Small intestine (tissue), 7 donors: ENCODE measurements around the gene UNC79. TPM values are rescaled to one million over a fixed set of nuclear protein-coding genes. Genes with fewer than 3 reads are reported as not detected.
"Not testable (repeated sequence)": the region's sequence is repeated elsewhere in the genome, so short reads cannot be mapped to it uniquely, and the experiment has no call there.

ENCODE experiments used
- DNase-seq, 2 donors: peaks; one replicate each; pipeline versions ENCODE4 v3.0.0 to v3.0.0-alpha.2; 2013
- FAIRE-seq: peaks from 2 replicates; lab custom pipeline; 2012; peaks lifted over from hg19 to GRCh38; lab: Jason Lieb, UNC
- H3K27ac ChIP-seq, 3 donors: one replicate each; pipeline ENCODE4 v1.5.1; 2013; ENCODE audit warnings: low read length in 2 of 3, mild to moderate bottlenecking in 2 of 3, control low read depth in 1 of 3, inconsistent platforms in 1 of 3, low read depth in 1 of 3, moderate library complexity in 1 of 3
- H3K27me3 ChIP-seq, 3 donors: one replicate each; pipeline ENCODE4 v1.6.1; 2013; ENCODE audit warnings: low read length in 3 of 3, inconsistent platforms in 1 of 3; ENCODE audit not compliant: control insufficient read depth in 3 of 3, insufficient read depth in 3 of 3
- H3K36me3 ChIP-seq, 3 donors: one replicate each; pipeline ENCODE4 v1.6.1; 2013; ENCODE audit warnings: low read length in 3 of 3, inconsistent platforms in 1 of 3, low read depth in 1 of 3, mild to moderate bottlenecking in 1 of 3, moderate library complexity in 1 of 3; ENCODE audit not compliant: control insufficient read depth in 3 of 3, insufficient read depth in 2 of 3
- H3K4me1 ChIP-seq, 3 donors: one replicate each; pipeline ENCODE4 v1.6.1; 2013; ENCODE audit warnings: low read length in 2 of 3, inconsistent platforms in 1 of 3, low read depth in 1 of 3, mild to moderate bottlenecking in 1 of 3, moderate library complexity in 1 of 3; ENCODE audit not compliant: control insufficient read depth in 3 of 3, insufficient read depth in 2 of 3
- H3K4me3 ChIP-seq, 3 donors: one replicate each; pipeline ENCODE4 v1.5.1; 2013; ENCODE audit warnings: low read length in 3 of 3, control low read depth in 1 of 3, inconsistent platforms in 1 of 3, low read depth in 1 of 3, mild to moderate bottlenecking in 1 of 3, moderate library complexity in 1 of 3
- H3K9me3 ChIP-seq, 2 donors: one replicate each; pipeline ENCODE4 v1.6.1; 2013; ENCODE audit warnings: low read depth in 1 of 2, low read length in 1 of 2; ENCODE audit not compliant: control insufficient read depth in 2 of 2, insufficient read depth in 1 of 2
- WGBS, 3 donors: extraction: QIAGEN DNeasy Blood & Tissue Kit; methylation state at CpG; one replicate each; pipeline ENCODE4 v1.1.7; 2013; 5-methylcytosine and 5-hydroxymethylcytosine counted together
- polyA plus RNA-seq, 4 donors: library from polyadenylated mRNA; stranded (reverse) in 3 of 4; unstranded in 1 of 4; fragments of 200-250 nt in 3 of 4; fragments of 120-200 nt in 1 of 4; gene quantifications; one replicate each; pipeline versions ENCODE4 v1.2.1 to v1.2.3, GENCODE V29; 2013
- donor health status: healthy with polysubstance abuse.
- donor health status: control.
- donor health status: control.
- donor health status: Bipolar disorder and iron deficiency.
- donor health status: healthy.

UNC79 gene
- polyA plus RNA-seq, 4 donors: 0.18 to 0.41 TPM; not detected in 2

GRCh38 chr14:93475471-93475870 lies 44.7 kb downstream of the UNC79 start:
- no peak overlapping the region for H3K4me3 ChIP-seq
- DNase-seq (no peak), FAIRE-seq (no peak)
- no peaks in the 10 kb centered on the region for H3K27me3 ChIP-seq
- no peaks in the 10 kb centered on the region for H3K4me1 ChIP-seq
- WGBS, 3 donors: 76 to 81% (median 79%) methylated on average over 6 of the region's 6 CpGs
- no peaks in the 10 kb centered on the region for H3K9me3 ChIP-seq
- no peak overlapping the region for H3K27ac ChIP-seq
- H3K36me3 ChIP-seq: no peaks in the 10 kb centered on the region

DNA sequence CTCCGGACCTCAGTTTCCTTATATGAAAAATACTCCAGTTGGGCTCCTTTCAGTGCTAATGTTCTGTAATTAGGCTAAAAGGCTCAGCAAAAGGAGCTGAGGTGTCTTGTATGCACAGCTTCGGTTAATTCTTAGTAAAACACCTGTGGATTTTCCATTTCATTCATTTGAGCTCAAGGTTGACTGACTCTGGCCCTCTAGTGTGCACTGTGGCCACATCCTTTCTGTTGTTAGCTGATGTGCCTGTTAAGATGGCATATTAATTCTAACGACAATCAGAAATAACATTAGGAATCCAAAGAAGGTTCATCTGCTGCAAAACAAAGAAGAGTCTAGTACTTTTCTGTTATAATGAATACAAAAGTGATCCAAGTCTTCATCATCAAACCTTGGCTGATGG lies 45.6 kb downstream of the UNC79 start:
- WGBS, 3 donors: 82 to 83% (median 83%) methylated on average over 3 of the region's 3 CpGs
- Histone ChIP-seq H3K9me3 (no peaks in the 10 kb centered on the region), H3K4me3 (no peak overlapping the region), H3K4me1 (no peaks in the 10 kb centered on the region), H3K36me3 (no peaks in the 10 kb centered on the region), H3K27ac (no peak overlapping the region), H3K27me3 (no peaks in the 10 kb centered on the region)
- FAIRE-seq (no peak), DNase-seq (no peak)

GRCh38 chr14:93479074-93479473 lies 48.3 kb downstream of the UNC79 start:
- not testable (repeated sequence) for H3K4me3 ChIP-seq, FAIRE-seq, H3K9me3 ChIP-seq, H3K27me3 ChIP-seq, H3K4me1 ChIP-seq, DNase-seq, H3K36me3 ChIP-seq, H3K27ac ChIP-seq
- 38 to 49% (median 43%) methylated on average over 2 of the region's 2 CpGs for WGBS, 3 donors

GRCh38 chr14:93480867-93481266 lies 50.1 kb downstream of the UNC79 start:
- no peaks in the 10 kb centered on the region for H3K9me3 ChIP-seq
- FAIRE-seq (no peak), DNase-seq (no peak)
- no peaks in the 10 kb centered on the region for H3K36me3 ChIP-seq
- H3K4me3 ChIP-seq: no peak overlapping the region
- H3K27ac ChIP-seq: no peak overlapping the region
- H3K4me1 ChIP-seq: no peaks in the 10 kb centered on the region
- H3K27me3 ChIP-seq: no peaks in the 10 kb centered on the region

DNA sequence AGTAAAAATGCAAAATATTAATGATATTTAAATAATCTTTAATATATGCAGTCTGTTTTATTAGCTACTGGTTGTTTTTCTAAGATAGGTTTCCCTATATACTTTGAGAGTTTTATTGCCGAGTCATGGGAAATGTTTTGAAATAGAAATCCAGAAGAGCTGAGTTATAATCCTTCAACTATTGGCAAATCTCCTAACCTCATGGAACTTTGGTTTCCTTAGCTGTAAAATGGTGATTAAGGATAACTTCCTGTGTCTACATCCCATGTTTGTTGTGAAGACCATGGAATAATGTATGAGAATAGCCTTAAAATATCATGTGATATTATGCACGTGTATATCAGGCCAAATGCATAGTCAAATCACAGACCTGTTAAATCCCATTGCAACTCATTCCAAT lies 51.0 kb downstream of the UNC79 start:
- Histone ChIP-seq H3K4me1 (no peaks in the 10 kb centered on the region), H3K36me3 (no peaks in the 10 kb centered on the region), H3K9me3 (no peaks in the 10 kb centered on the region), H3K27me3 (no peaks in the 10 kb centered on the region), H3K4me3 (no peak overlapping the region), H3K27ac (no peak overlapping the region)
- no peak for FAIRE-seq
- no peak for DNase-seq
- 68 to 78% (median 71%) methylated on average over 2 of the region's 2 CpGs for WGBS, 3 donors

DNA sequence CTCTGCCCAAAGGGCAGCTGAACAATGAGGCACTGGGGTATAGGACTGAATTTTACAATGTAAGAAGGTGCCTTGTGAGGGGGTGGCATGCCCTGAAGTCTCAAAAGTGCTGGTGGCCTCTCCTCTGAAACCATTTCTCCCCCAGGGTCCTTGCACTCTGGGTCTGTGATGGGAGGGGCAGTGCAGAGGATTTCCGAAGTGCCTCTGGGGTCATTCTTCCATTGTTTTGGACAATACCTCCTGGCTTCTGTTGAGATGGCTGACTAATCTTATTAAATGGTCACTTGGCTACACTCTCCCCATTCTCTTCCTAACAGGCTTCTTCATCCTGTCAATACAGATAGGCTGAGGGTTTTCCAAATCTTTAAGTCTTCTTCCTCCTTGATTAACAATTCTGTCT lies 59.3 kb downstream of the UNC79 start:
- Histone ChIP-seq H3K4me1 (no peaks in the 10 kb centered on the region), H3K27ac (no peak overlapping the region), H3K27me3 (no peaks in the 10 kb centered on the region), H3K9me3 (no peaks in the 10 kb centered on the region), H3K4me3 (no peak overlapping the region), H3K36me3 (no peaks in the 10 kb centered on the region)
- DNase-seq: no peak
- no peak for FAIRE-seq
- WGBS, 3 donors: 62 to 73% (median 65%) methylated on average over 1 of the region's 1 CpG

DNA sequence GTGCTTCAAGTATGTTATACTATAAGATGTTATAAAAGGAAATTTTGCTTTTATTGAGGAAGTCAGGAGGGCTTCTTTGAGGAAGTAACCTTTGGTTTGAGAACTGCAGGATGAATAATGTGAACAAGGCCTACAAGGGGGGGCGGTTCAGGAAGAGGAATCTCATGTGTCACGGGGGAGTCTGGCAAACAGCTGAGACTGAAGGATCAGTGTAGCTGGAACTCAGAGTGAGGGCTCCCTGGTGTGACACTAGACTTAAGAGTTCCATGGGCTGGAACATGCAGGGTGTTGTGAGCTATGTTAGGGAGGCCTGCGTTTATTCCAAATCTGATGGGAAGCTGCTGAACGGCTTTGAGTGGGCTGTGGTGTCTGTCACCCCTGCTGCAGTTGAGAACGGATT lies 62.3 kb downstream of the UNC79 start:
- no peaks in the 10 kb centered on the region for H3K9me3 ChIP-seq
- no peak overlapping the region for H3K27ac ChIP-seq
- FAIRE-seq (no peak), DNase-seq (no peak)
- no peaks in the 10 kb centered on the region for H3K36me3 ChIP-seq
- no peak overlapping the region for H3K4me3 ChIP-seq
- 57 to 60% (median 58%) methylated on average over 5 of the region's 5 CpGs for WGBS, 3 donors
- no peaks in the 10 kb centered on the region for H3K27me3 ChIP-seq
- no peaks in the 10 kb centered on the region for H3K4me1 ChIP-seq

GRCh38 chr14:93493622-93494021 lies 62.9 kb downstream of the UNC79 start:
- not testable (repeated sequence) for FAIRE-seq, H3K4me3 ChIP-seq

More at GRCh38 chr14:93493622-93494021, 62.9 kb downstream of the UNC79 start:
- H3K27me3 ChIP-seq, H3K9me3 ChIP-seq, H3K4me1 ChIP-seq, DNase-seq, H3K36me3 ChIP-seq, H3K27ac ChIP-seq: not testable (repeated sequence)
- WGBS, 3 donors: 11 to 69% (median 61%) methylated on average over 1 to 2 of the region's 2 CpGs
